ENCODE measurements around the gene TUFT1. TPM values are rescaled to one million over a fixed set of nuclear protein-coding genes. Genes with fewer than 3 reads are reported as not detected.

The TUFT1 gene
- total and polyA plus RNA-seq, 9 of the 15 experiments (the other 6 are each of a cell fraction or from before 2014, with no cell fraction given), result 0.54 to 2.0 (median 1.7) TPM

DNA sequence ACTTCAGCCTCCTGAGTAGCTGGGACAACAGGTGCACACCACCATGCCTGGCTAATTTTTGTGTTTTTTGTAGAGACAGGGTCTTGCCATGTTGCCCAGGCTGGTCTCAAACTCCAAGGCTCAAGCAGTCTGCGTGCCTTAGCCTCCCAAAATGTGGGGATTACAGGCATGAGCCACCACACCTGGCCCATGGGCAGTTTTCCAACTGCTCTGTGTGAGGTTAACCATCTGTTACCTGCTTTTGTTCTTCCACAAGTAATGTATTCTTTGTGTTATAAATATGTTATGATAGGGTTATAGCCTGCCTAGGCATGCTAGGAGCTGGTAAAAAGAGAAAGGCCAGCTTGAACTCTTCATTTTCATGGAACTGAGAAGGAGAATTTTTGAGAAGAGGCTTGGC is 30.7 kb downstream of the TUFT1 start:
- in situ Hi-C loops (cut with MboI), result no loop called here

GRCh38 chr1:151574575-151575529 is 34.7 kb downstream of the TUFT1 start:
- peak overlapping the region; percentile 58 for H3K27ac ChIP-seq (ENCODE audit: extremely low read depth, low read depth, low read length)
- peak; percentile 100 for ATAC-seq
- intact Hi-C loops (cut with micrococcal nuclease), result loop anchor here (5.0 kb wide), 1 partner anchor 33 kb away; the partner anchor contains the start of gene TUFT1
- 29% methylated on average over 12 of the region's 12 CpGs for WGBS (ENCODE audit: insufficient coverage, low coverage, missing lambda C conversion rate)
- FAIRE-seq, result peak; percentile 93
- no peaks in the 10 kb centered on the region for H4K20me1 ChIP-seq (replicated peaks; ENCODE audit: control insufficient read depth, insufficient read depth, low read length)
- H3K9me3 ChIP-seq (replicated peaks; ENCODE audit: control insufficient read depth, insufficient read depth, low read depth, low read length), result no peaks in the 10 kb centered on the region
- H3K36me3 ChIP-seq (ENCODE audit: control insufficient read depth, insufficient read depth, low read length), result no peaks in the 10 kb centered on the region; the same call in 2 of the 3 replicates
- H3K79me2 ChIP-seq (ENCODE audit: control insufficient read depth, insufficient read depth, low read length), result no peaks in the 10 kb centered on the region
- H3K9me1 ChIP-seq (ENCODE audit: control insufficient read depth, insufficient read depth, low read length), result no peaks in the 10 kb centered on the region
- CTCF ChIA-PET (ENCODE audit: low intra/inter-chr PET ratio), result no interaction called here
- H3K27me3 ChIP-seq (ENCODE audit: control insufficient read depth in 2 of 2, insufficient read depth in 2 of 2, low read length in 2 of 2), result no peaks in the 10 kb centered on the region
- in situ Hi-C loops (cut with MboI), result no loop called here
- H2AFZ ChIP-seq (ENCODE audit: low read depth, low read length), result peak overlapping the region; percentile 94
- peaks cover 8 to 26% of the 10 kb centered on the region in 2 experiments; a peak in 4 of 5 replicates for H3K4me1 ChIP-seq (replicated peaks in 1 of 2; ENCODE audit: control insufficient read depth in 2 of 2, insufficient read depth in 2 of 2, low read length in 2 of 2)
- peak overlapping the region; percentile 0 to 37; a peak in 2 of 4 replicates for H3K9ac ChIP-seq (ENCODE audit: insufficient read depth in 1 of 2, low read depth in 2 of 2, low read length in 2 of 2)
- POLR2A ChIA-PET, result interaction anchor here (0.5 to 1.4 kb wide), 4 partner anchors 9 to 300 kb away, joined by 3 to 6 read pairs (median 4); no protein-coding TSS in a partner anchor
- H3K4me3 ChIP-seq, result no peak overlapping the region
- DNase-seq (ENCODE audit: extremely low read depth in 1 of 4, low spot score in 3 of 4), result peak; percentile 83 to 94 (median 86)
- no TSS peak for BruUV-seq (replicated peaks)
- peak overlapping the region; percentile 67; the same call in 1 of the 2 replicates for H3K4me2 ChIP-seq (ENCODE audit: insufficient read depth, low read length)
- TF ChIP-seq RBM15 (IDR thresholded peaks at IDR 0.05; ENCODE audit: insufficient read depth, low read length) (no peak), SPI1 (IDR thresholded peaks at IDR 0.05; ENCODE audit: borderline replicate concordance, low read depth, low read length) (peak; percentile 44; the same call in 1 of the 2 replicates), ZNF589 (CRISPR knock-in tag; IDR thresholded peaks at IDR 0.05; ENCODE audit: low read depth) (peak; percentile 70; the same call in 1 of the 2 replicates), LARP7 (IDR thresholded peaks at IDR 0.05) (no peak), ATF1 (CRISPR knock-in tag; IDR thresholded peaks at IDR 0.05) (no peak), ATF1 (tag; IDR thresholded peaks at IDR 0.05) (peak; percentile 60; the same call in 1 of the 2 replicates), TCF3 (CRISPR knock-in tag; IDR thresholded peaks at IDR 0.05) (peak; percentile 12; the same call in 1 of the 2 replicates), UBTF (IDR thresholded peaks at IDR 0.05; ENCODE audit: borderline replicate concordance in 1 of 2, low read depth in 2 of 2, low read length in 2 of 2) (peak; percentile 63 to 76; a peak in 2 of 4 replicates), ZNF408 (CRISPR knock-in tag; IDR thresholded peaks at IDR 0.05; ENCODE audit: low read depth) (no peak), SMAD4 (CRISPR knock-in tag; conservative IDR thresholded peaks at IDR 0.05) (peak; percentile 51; the same call in 1 of the 2 replicates)

More for the DNA sequence above, 30.7 kb downstream of the TUFT1 start:
- ATAC-seq, result no peak
- Histone ChIP-seq H3K79me2 (ENCODE audit: control insufficient read depth, insufficient read depth, low read length) (no peaks in the 10 kb centered on the region), H3K27ac (ENCODE audit: extremely low read depth, low read depth, low read length) (no peak overlapping the region), H3K27me3 (ENCODE audit: control insufficient read depth in 2 of 2, insufficient read depth in 2 of 2, low read length in 2 of 2) (no peaks in the 10 kb centered on the region), H3K36me3 (ENCODE audit: control insufficient read depth, insufficient read depth, low read length) (no peaks in the 10 kb centered on the region; the same call in 2 of the 3 replicates), H3K9ac (ENCODE audit: insufficient read depth in 1 of 2, low read depth in 2 of 2, low read length in 2 of 2) (no peak overlapping the region), H3K4me3 (no peak overlapping the region), H3K4me1 (replicated peaks in 1 of 2; ENCODE audit: control insufficient read depth in 2 of 2, insufficient read depth in 2 of 2, low read length in 2 of 2) (peaks cover 8 to 23% of the 10 kb centered on the region in 2 experiments; a peak in 4 of 5 replicates), H3K9me1 (ENCODE audit: control insufficient read depth, insufficient read depth, low read length) (no peaks in the 10 kb centered on the region), H4K20me1 (replicated peaks; ENCODE audit: control insufficient read depth, insufficient read depth, low read length) (0 out of 2 replicates have a peak, but pooled peaks cover 3% of the 10 kb centered on the region), H3K9me3 (replicated peaks; ENCODE audit: control insufficient read depth, insufficient read depth, low read depth, low read length) (no peaks in the 10 kb centered on the region), H2AFZ (ENCODE audit: low read depth, low read length) (no peak overlapping the region), H3K4me2 (ENCODE audit: insufficient read depth, low read length) (no peak overlapping the region)
- BruUV-seq (replicated peaks), result no TSS peak
- ChIA-PET CTCF (ENCODE audit: low intra/inter-chr PET ratio) (no interaction called here), POLR2A (no interaction called here)
- TF ChIP-seq CBX8 (IDR thresholded peaks at IDR 0.05; ENCODE audit: borderline replicate concordance, extremely low read depth, low read depth, low read length, poor library complexity, severe bottlenecking), result no peak
- DNase-seq (ENCODE audit: extremely low read depth in 1 of 4, low spot score in 3 of 4), result no peak
- no peak for FAIRE-seq
- intact Hi-C loops (cut with micrococcal nuclease), result no loop called here
- 8% methylated on average over 1 of the region's 1 CpG for WGBS (ENCODE audit: insufficient coverage, low coverage, missing lambda C conversion rate)

Measured in K562 (cell line).